Spleen (tissue), 11 donors: ENCODE results near the gene TBC1D22A. TPM values are rescaled to one million over a fixed set of nuclear protein-coding genes. Genes with fewer than 3 reads are reported as not detected.

Experiments
- DNase-seq: peaks from one replicate; pipeline ENCODE4 v3.0.0-alpha.2; 2020
- H3K27ac ChIP-seq, 8 donors: fragments of 200-600 bp; sonication (generic) in 7 of 8; 1 replicate in 4 of 8; 2 replicates in 4 of 8; pipeline versions ENCODE4 v1.5.0 to v1.8.0; 2016 to 2021; ENCODE audit warnings: inconsistent platforms in 4 of 8, mild to moderate bottlenecking in 4 of 8, moderate library complexity in 1 of 8
- H3K27me3 ChIP-seq, 7 donors: fragments of 200-600 bp; sonication (generic) in 6 of 7; replicated peaks in 1 of 7; 1 replicate in 4 of 7; 2 replicates in 3 of 7; pipeline versions ENCODE4 v1.5.0 to v1.8.0; 2016 to 2021; ENCODE audit warnings: inconsistent platforms in 3 of 7, mild to moderate bottlenecking in 1 of 7
- H3K36me3 ChIP-seq, 6 donors: fragments of 200-600 bp; sonication (generic) in 5 of 6; 1 replicate in 4 of 6; 2 replicates in 2 of 6; pipeline versions ENCODE4 v1.5.0 to v1.8.0; 2016 to 2021; ENCODE audit warnings: inconsistent platforms in 2 of 6
- H3K4me1 ChIP-seq, 6 donors: fragments of 200-600 bp; sonication (generic) in 5 of 6; 1 replicate in 3 of 6; 2 replicates in 3 of 6; pipeline versions ENCODE4 v1.5.0 to v1.8.0; 2016 to 2021; ENCODE audit warnings: inconsistent platforms in 3 of 6
- H3K4me3 ChIP-seq, 8 donors: fragments of 200-600 bp; sonication (generic) in 7 of 8; 1 replicate in 4 of 8; 2 replicates in 4 of 8; pipeline versions ENCODE4 v1.5.0 to v1.8.0; 2016 to 2021; ENCODE audit warnings: inconsistent platforms in 4 of 8, mild to moderate bottlenecking in 4 of 8, moderate library complexity in 2 of 8
- H3K9me3 ChIP-seq, 8 donors: fragments of 200-600 bp; sonication (generic) in 7 of 8; 1 replicate in 4 of 8; 2 replicates in 4 of 8; pipeline versions ENCODE4 v1.5.0 to v1.8.0; 2016 to 2021; ENCODE audit warnings: inconsistent platforms in 4 of 8
- CTCF ChIP-seq, 11 experiments: fragments of 200-600 bp in 7 of 11; fragments of 450-650 bp in 4 of 11; sonication (generic) in 4 of 11; IDR thresholded peaks in 8 of 11; conservative IDR thresholded peaks in 3 of 11; 1 replicate in 7 of 11; 2 replicates in 4 of 11; pipeline versions ENCODE4 v1.4.0 to v1.8.0; 2016 to 2021; ENCODE audit warnings: antibody characterized with exemption in 11 of 11, inconsistent platforms in 4 of 11, mild to moderate bottlenecking in 1 of 11
- POLR2A ChIP-seq, 3 donors: fragments of 450-650 bp; IDR thresholded peaks; one replicate each; pipeline ENCODE4 v1.5.1; 2017; ENCODE audit warnings: antibody characterized with exemption in 3 of 3, mild to moderate bottlenecking in 1 of 3
- POLR2AphosphoS5 ChIP-seq, 3 donors: sonication (generic); formaldehyde crosslinking; IDR thresholded peaks; one replicate each; pipeline ENCODE4 v1.5.1; 2017; ENCODE audit warnings: antibody characterized with exemption in 3 of 3
- WGBS, 5 donors: extraction: QIAGEN DNeasy Blood & Tissue Kit in 3 of 5; methylation state at CpG; one replicate each; pipeline versions ENCODE4 v1.1.5 to v1.1.7; 2013 to 2018; 5-methylcytosine and 5-hydroxymethylcytosine counted together
- intact Hi-C: fragments of 100-400 bp; cut with DNase I; formaldehyde crosslinking; loops from one replicate; pipeline ENCODE4 v1.15.0; 2023; ENCODE audit warnings: low total_unique reads
- polyA plus RNA-seq, 3 donors: library from polyadenylated mRNA; stranded (reverse); fragments of 200-250 nt; gene quantifications; one replicate each; pipeline ENCODE4 v1.2.1, GENCODE V29; 2013
- total RNA-seq, 7 donors: library from RNA; depleted of rRNA in 3 of 7; stranded (reverse); fragments of >200 nt in 3 of 7; fragmentation: NEBNext Ultra II Directional in 4 of 7; extraction: Animal tissue kit (Norgen Biotek cat#: 25700) in 4 of 7; gene quantifications; one replicate each; pipeline versions ENCODE4 v1.1.0 to v1.2.1, GENCODE V29; 2016 to 2021
- donor health status: healthy with polysubstance abuse.
- donor health status: DM: no; HTN: no; CAD: no; lungs with moderate emphysema.
- donor health status: DM: no; HTN: no; CAD: no.
- donor health status: Bipolar disorder and iron deficiency.
- donor health status: healthy.
- donor health status: DM: no; HTN: no; CAD: no.
- donor health status: DM: yes; HTN: yes; CAD: no.

Gene TBC1D22A
- total and polyA plus RNA-seq, 10 donors: 17.2 to 66.9 (median 49.6) TPM

- H3K27me3 ChIP-seq: no peaks in the 10 kb centered on the region
- no peak for DNase-seq
- peaks cover 0 to 6% (median 5%) of the 10 kb centered on the region in 8 donors for H3K9me3 ChIP-seq
- H3K36me3 ChIP-seq: no peaks in the 10 kb centered on the region
- 45 to 67% (median 60%) methylated on average over 10 to 12 of the region's 12 CpGs for WGBS, 5 donors
- intact Hi-C loops: no loop called here
- peak overlapping the region in 7 of 8 donors; percentile 27 to 95 (median 41) for H3K27ac ChIP-seq
- H3K4me1 ChIP-seq: peaks cover 28 to 77% (median 57%) of the 10 kb centered on the region in 6 donors
- TF ChIP-seq POLR2AphosphoS5 (IDR thresholded peaks at IDR 0.05): peak in 2 of 3 donors; percentile 33 to 56
- no peak for TF ChIP-seq CTCF (IDR thresholded peaks at IDR 0.05 in 8 of 11, conservative IDR thresholded peaks at IDR 0.05 in 3 of 11)
- H3K4me3 ChIP-seq: no peak overlapping the region
These were observed 11.5 kb upstream of the TBC1D22A start for GRCh38 chr22:46750863-46751443.

GRCh38 chr22:46752286-46752987, 10.0 kb upstream of the TBC1D22A start:
- H3K27ac ChIP-seq: peak overlapping the region in 7 of 8 donors; percentile 61 to 95 (median 92)
- intact Hi-C loops: no loop called here
- no peak overlapping the region for H3K4me3 ChIP-seq
- no peaks in the 10 kb centered on the region for H3K36me3 ChIP-seq
- no peak for DNase-seq
- TF ChIP-seq POLR2AphosphoS5 (IDR thresholded peaks at IDR 0.05) (no peak), POLR2A (IDR thresholded peaks at IDR 0.05) (no peak), CTCF (IDR thresholded peaks at IDR 0.05 in 8 of 11, conservative IDR thresholded peaks at IDR 0.05 in 3 of 11) (no peak)
- peaks cover 28 to 79% (median 57%) of the 10 kb centered on the region in 6 donors for H3K4me1 ChIP-seq
- no peaks in the 10 kb centered on the region for H3K27me3 ChIP-seq
- WGBS, 5 donors: 78 to 93% (median 88%) methylated on average over 4 to 11 of the region's 11 CpGs
- H3K9me3 ChIP-seq: peaks cover 0 to 15% (median 13%) of the 10 kb centered on the region in 8 donors

- intact Hi-C loops: no loop called here
- peak overlapping the region; percentile 36 to 95 (median 92) for H3K27ac ChIP-seq
- H3K36me3 ChIP-seq: no peaks in the 10 kb centered on the region
- peaks cover 28 to 83% (median 58%) of the 10 kb centered on the region in 6 donors for H3K4me1 ChIP-seq
- no peaks in the 10 kb centered on the region for H3K27me3 ChIP-seq
- H3K9me3 ChIP-seq: peaks cover 0 to 15% (median 13%) of the 10 kb centered on the region in 8 donors
- WGBS, 5 donors: 90 to 98% (median 91%) methylated on average over 4 to 6 of the region's 6 CpGs
- no peak overlapping the region for H3K4me3 ChIP-seq
- no peak for DNase-seq
- TF ChIP-seq POLR2AphosphoS5 (IDR thresholded peaks at IDR 0.05) (no peak), CTCF (IDR thresholded peaks at IDR 0.05 in 8 of 11, conservative IDR thresholded peaks at IDR 0.05 in 3 of 11) (no peak), POLR2A (IDR thresholded peaks at IDR 0.05) (no peak)
These were observed 9.5 kb upstream of the TBC1D22A start for GRCh38 chr22:46752988-46753310.

- TF ChIP-seq POLR2AphosphoS5 (IDR thresholded peaks at IDR 0.05) (no peak), POLR2A (IDR thresholded peaks at IDR 0.05) (no peak), CTCF (IDR thresholded peaks at IDR 0.05 in 8 of 11, conservative IDR thresholded peaks at IDR 0.05 in 3 of 11) (no peak)
- intact Hi-C loops: no loop called here
- peak overlapping the region in 1 of 8 donors; percentile 53 for H3K4me3 ChIP-seq
- no peaks in the 10 kb centered on the region for H3K36me3 ChIP-seq
- DNase-seq: no peak
- H3K27ac ChIP-seq: peak overlapping the region; percentile 36 to 95 (median 92)
- 86 to 93% (median 89%) methylated on average over 8 of the region's 8 CpGs for WGBS, 5 donors
- H3K9me3 ChIP-seq: peaks cover 0 to 15% (median 13%) of the 10 kb centered on the region in 8 donors
- no peaks in the 10 kb centered on the region for H3K27me3 ChIP-seq
- peaks cover 28 to 83% (median 62%) of the 10 kb centered on the region in 6 donors for H3K4me1 ChIP-seq
These were observed 9.1 kb upstream of the TBC1D22A start for GRCh38 chr22:46753360-46753759.
